CD4-positive, alpha-beta T cell treated with Interleukin-12 subunit alpha and Interleukin-12 subunit beta, for 1 hour (primary cell): ENCODE data around the gene IFITM5.
A peak's percentile ranks its signal among the peaks of the same experiment; 100 is the strongest.

Experiments
- DNase-seq: peaks from one replicate; pipeline ENCODE4 v3.0.0-alpha.2; 2020

Gene IFITM5

GRCh38 chr11:257766-258493, 41.4 kb downstream of the IFITM5 start:
- no peak for DNase-seq

- no peak for DNase-seq
Observed at GRCh38 chr11:256952-257737, 42.2 kb downstream of the IFITM5 start.

- no peak for DNase-seq
Observed at GRCh38 chr11:255816-256215, 43.5 kb downstream of the IFITM5 start.

- DNase-seq: no peak
Observed at GRCh38 chr11:255176-255575, 44.1 kb downstream of the IFITM5 start.

- DNase-seq: no peak
Observed at GRCh38 chr11:253886-254270, 45.4 kb downstream of the IFITM5 start.

GRCh38 chr11:253160-253885, 46.0 kb downstream of the IFITM5 start:
- DNase-seq: no peak

- DNase-seq: no peak
Observed at GRCh38 chr11:252666-253065, 46.7 kb downstream of the IFITM5 start.

GRCh38 chr11:251550-251949, 47.8 kb downstream of the IFITM5 start:
- DNase-seq: no peak

- peak; percentile 84 for DNase-seq
Observed at GRCh38 chr11:250740-251299, 48.5 kb downstream of the IFITM5 start.

GRCh38 chr11:250274-250673, 49.1 kb downstream of the IFITM5 start:
- no peak for DNase-seq

- no peak for DNase-seq
Observed at GRCh38 chr11:249062-249461, 50.3 kb downstream of the IFITM5 start.
